ENCODE data around the gene CILP2. TPM values are rescaled to one million over a fixed set of nuclear protein-coding genes. Genes with fewer than 3 reads are reported as not detected.

The CILP2 gene
- total and polyA plus RNA-seq, 9 of the 15 experiments (the other 6 are each of a cell fraction or from before 2014, with no cell fraction given): 0.04 to 0.35 (median 0.05) TPM; not detected in 2

DNA sequence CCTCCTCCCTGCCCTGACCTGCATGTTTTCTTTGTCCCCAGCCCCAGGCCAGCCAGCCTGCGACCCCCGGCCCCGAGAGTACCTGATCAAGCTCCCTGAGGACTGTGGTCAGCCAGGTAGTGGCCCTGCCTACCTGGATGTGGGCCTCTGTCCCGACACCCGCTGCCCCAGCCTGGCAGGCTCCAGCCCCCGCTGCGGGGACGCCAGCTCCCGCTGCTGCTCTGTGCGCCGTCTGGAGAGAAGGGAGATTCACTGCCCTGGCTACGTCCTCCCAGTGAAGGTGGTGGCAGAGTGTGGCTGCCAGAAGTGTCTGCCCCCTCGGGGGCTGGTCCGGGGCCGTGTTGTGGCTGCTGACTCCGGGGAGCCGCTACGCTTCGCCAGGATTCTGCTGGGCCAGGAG is 5.6 kb downstream of the CILP2 start:
- in situ Hi-C loops (cut with MboI): loop anchor here (25.0 kb wide), 1 partner anchor 94 kb away; the partner anchor contains the start of genes GMIP and LPAR2
- POLR2A ChIA-PET: interaction anchor here (0.6 to 0.8 kb wide), 2 partner anchors 12 to 343 kb away, joined by 3 to 6 read pairs; no protein-coding TSS in a partner anchor
- TF ChIP-seq, protein P1, sequence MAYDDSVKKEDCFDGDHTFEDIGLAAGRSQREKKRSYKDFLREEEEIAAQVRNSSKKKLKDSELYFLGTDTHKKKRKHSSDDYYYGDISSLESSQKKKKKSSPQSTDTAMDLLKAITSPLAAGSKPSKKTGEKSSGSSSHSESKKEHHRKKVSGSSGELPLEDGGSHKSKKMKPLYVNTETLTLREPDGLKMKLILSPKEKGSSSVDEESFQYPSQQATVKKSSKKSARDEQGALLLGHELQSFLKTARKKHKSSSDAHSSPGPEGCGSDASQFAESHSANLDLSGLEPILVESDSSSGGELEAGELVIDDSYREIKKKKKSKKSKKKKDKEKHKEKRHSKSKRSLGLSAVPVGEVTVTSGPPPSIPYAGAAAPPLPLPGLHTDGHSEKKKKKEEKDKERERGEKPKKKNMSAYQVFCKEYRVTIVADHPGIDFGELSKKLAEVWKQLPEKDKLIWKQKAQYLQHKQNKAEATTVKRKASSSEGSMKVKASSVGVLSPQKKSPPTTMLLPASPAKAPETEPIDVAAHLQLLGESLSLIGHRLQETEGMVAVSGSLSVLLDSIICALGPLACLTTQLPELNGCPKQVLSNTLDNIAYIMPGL (CRISPR knock-in tag; IDR thresholded peaks at IDR 0.05): no peak
- TF ChIP-seq, protein P2, sequence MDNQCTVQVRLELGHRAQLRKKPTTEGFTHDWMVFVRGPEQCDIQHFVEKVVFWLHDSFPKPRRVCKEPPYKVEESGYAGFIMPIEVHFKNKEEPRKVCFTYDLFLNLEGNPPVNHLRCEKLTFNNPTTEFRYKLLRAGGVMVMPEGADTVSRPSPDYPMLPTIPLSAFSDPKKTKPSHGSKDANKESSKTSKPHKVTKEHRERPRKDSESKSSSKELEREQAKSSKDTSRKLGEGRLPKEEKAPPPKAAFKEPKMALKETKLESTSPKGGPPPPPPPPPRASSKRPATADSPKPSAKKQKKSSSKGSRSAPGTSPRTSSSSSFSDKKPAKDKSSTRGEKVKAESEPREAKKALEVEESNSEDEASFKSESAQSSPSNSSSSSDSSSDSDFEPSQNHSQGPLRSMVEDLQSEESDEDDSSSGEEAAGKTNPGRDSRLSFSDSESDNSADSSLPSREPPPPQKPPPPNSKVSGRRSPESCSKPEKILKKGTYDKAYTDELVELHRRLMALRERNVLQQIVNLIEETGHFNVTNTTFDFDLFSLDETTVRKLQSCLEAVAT (IDR thresholded peaks at IDR 0.05): no peak
- TF ChIP-seq NFRKB (IDR thresholded peaks at IDR 0.05; ENCODE audit: low read depth) (no peak), KLF16 (IDR thresholded peaks at IDR 0.05) (no peak), ZNF174 (CRISPR knock-in tag; IDR thresholded peaks at IDR 0.05) (no peak), ZNF134 (CRISPR knock-in tag; conservative IDR thresholded peaks at IDR 0.05) (no peak)
- TF ChIP-seq, protein P3, sequence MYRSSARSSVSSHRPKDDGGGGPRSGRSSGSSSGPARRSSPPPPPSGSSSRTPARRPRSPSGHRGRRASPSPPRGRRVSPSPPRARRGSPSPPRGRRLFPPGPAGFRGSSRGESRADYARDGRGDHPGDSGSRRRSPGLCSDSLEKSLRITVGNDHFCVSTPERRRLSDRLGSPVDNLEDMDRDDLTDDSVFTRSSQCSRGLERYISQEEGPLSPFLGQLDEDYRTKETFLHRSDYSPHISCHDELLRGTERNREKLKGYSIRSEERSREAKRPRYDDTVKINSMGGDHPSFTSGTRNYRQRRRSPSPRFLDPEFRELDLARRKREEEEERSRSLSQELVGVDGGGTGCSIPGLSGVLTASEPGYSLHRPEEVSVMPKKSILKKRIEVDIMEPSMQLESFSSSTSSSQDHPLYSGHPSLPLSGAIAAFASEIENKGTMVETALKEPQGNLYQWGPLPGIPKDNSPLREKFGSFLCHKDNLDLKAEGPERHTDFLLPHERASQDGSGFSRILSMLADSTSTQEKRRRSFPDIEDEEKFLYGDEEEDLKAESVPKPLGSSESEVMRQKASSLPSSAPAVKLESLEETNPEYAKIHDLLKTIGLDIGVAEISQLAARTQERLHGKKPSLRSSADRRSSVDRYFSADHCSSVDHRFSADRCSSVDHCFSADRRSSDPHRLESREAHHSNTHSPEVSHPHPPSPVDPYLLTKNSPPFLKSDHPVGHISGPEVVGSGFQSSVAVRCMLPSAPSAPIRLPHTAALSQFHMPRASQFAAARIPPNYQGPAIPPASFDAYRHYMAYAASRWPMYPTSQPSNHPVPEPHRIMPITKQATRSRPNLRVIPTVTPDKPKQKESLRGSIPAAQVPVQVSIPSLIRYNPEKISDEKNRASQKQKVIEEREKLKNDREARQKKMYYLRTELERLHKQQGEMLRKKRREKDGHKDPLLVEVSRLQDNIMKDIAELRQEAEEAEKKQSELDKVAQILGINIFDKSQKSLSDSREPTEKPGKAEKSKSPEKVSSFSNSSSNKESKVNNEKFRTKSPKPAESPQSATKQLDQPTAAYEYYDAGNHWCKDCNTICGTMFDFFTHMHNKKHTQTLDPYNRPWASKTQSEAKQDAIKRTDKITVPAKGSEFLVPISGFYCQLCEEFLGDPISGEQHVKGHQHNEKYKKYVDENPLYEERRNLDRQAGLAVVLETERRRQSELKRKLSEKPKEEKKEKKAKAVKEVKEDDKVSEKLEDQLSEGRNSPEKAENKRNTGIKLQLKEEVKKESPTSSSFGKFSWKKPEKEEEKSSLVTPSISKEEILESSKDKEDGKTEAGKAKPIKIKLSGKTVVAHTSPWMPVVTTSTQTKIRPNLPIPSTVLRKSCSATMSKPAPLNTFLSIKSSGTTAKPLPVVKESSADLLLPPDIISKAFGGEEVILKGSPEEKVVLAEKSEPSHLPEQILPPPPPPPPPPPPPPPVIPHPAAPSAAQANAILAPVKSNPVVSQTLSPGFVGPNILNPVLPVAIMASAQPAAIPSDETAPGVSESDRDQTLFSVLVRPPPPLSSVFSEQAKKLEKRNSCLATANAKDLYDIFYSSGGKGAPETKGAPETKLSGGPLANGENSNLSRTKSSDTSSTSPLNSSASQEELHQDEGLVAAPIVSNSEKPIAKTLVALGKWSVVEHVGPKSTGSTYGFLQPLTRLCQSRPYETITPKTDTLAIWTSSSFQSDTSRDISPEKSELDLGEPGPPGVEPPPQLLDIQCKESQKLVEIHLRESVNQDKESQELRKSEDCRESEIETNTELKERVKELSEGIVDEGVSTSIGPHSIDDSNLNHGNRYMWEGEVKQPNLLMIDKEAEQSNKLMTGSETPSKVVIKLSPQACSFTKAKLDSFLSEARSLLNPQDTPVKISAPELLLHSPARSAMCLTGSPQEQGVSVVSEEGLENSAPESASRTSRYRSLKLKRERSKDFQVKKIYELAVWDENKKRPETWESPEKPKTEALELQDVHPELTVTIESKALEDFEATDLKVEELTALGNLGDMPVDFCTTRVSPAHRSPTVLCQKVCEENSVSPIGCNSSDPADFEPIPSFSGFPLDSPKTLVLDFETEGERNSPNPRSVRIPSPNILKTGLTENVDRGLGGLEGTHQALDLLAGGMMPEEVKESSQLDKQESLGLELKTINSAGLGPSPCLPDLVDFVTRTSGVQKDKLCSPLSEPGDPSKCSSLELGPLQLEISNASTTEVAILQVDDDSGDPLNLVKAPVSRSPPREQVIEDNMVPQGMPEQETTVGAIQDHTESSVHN (IDR thresholded peaks at IDR 0.05; ENCODE audit: borderline replicate concordance in 1 of 2, low read depth in 1 of 2): no peak
- TF ChIP-seq, protein P4, sequence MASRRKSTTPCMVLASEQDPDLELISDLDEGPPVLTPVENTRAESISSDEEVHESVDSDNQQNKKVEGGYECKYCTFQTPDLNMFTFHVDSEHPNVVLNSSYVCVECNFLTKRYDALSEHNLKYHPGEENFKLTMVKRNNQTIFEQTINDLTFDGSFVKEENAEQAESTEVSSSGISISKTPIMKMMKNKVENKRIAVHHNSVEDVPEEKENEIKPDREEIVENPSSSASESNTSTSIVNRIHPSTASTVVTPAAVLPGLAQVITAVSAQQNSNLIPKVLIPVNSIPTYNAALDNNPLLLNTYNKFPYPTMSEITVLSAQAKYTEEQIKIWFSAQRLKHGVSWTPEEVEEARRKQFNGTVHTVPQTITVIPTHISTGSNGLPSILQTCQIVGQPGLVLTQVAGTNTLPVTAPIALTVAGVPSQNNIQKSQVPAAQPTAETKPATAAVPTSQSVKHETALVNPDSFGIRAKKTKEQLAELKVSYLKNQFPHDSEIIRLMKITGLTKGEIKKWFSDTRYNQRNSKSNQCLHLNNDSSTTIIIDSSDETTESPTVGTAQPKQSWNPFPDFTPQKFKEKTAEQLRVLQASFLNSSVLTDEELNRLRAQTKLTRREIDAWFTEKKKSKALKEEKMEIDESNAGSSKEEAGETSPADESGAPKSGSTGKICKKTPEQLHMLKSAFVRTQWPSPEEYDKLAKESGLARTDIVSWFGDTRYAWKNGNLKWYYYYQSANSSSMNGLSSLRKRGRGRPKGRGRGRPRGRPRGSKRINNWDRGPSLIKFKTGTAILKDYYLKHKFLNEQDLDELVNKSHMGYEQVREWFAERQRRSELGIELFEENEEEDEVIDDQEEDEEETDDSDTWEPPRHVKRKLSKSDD (conservative IDR thresholded peaks at IDR 0.05; ENCODE audit: low read length): no peak

More for the DNA sequence above, 5.6 kb downstream of the CILP2 start:
- intact Hi-C loops (cut with micrococcal nuclease): no loop called here
- ATAC-seq (no peak), DNase-seq (ENCODE audit: extremely low read depth in 1 of 4, low spot score in 3 of 4) (no peak), FAIRE-seq (no peak)
- no peaks in the 10 kb centered on the region for H3K79me2 ChIP-seq (ENCODE audit: control insufficient read depth, insufficient read depth, low read length)
- no peak overlapping the region for H3K27ac ChIP-seq (ENCODE audit: extremely low read depth, low read depth, low read length)
- H3K9me1 ChIP-seq (ENCODE audit: control insufficient read depth, insufficient read depth, low read length): no peaks in the 10 kb centered on the region
- H3K9me3 ChIP-seq (replicated peaks; ENCODE audit: control insufficient read depth, insufficient read depth, low read depth, low read length): no peaks in the 10 kb centered on the region; the same call in 1 of the 2 replicates
- CTCF ChIA-PET (ENCODE audit: low intra/inter-chr PET ratio): no interaction called here
- H4K20me1 ChIP-seq (replicated peaks; ENCODE audit: control insufficient read depth, insufficient read depth, low read length): no peaks in the 10 kb centered on the region
- BruUV-seq (replicated peaks): no TSS peak
- peaks cover 2 to 68% of the 10 kb centered on the region in 2 experiments; a peak in 2 of 5 replicates for H3K4me1 ChIP-seq (replicated peaks in 1 of 2; ENCODE audit: control insufficient read depth in 2 of 2, insufficient read depth in 2 of 2, low read length in 2 of 2)
- H2AFZ ChIP-seq (ENCODE audit: low read depth, low read length): no peak overlapping the region
- no peak overlapping the region for H3K4me2 ChIP-seq (ENCODE audit: insufficient read depth, low read length)
- peaks cover 3 to 23% of the 10 kb centered on the region in 2 experiments; a peak in 3 of 5 replicates for H3K27me3 ChIP-seq (ENCODE audit: control insufficient read depth in 2 of 2, insufficient read depth in 2 of 2, low read length in 2 of 2)
- H3K36me3 ChIP-seq (ENCODE audit: control insufficient read depth, insufficient read depth, low read length): no peaks in the 10 kb centered on the region
- WGBS (ENCODE audit: insufficient coverage, low coverage, missing lambda C conversion rate): 34% methylated on average over 19 of the region's 19 CpGs
- no peak overlapping the region for H3K4me3 ChIP-seq
- no peak overlapping the region for H3K9ac ChIP-seq (ENCODE audit: insufficient read depth in 1 of 2, low read depth in 2 of 2, low read length in 2 of 2)

Measured in K562 (cell line).